H9 (cell line): Measurements from ENCODE around the gene NDUFB10. TPM values are rescaled to one million over a fixed set of nuclear protein-coding genes. Genes with fewer than 3 reads are reported as not detected.

Experiments used
- DNase-seq: peaks from one replicate; pipeline ENCODE4 v3.0.0-alpha.2; 2017
- H2AFZ ChIP-seq: one replicate; pipeline ENCODE4 v1.6.1; 2013; ENCODE audit warnings: mild to moderate bottlenecking, low read length, control low read depth, moderate library complexity
- H2AK5ac ChIP-seq: 2 replicates; pipeline ENCODE4 v1.6.1; 2013; ENCODE audit warnings: low read length, control low read depth, mixed read lengths; ENCODE audit not compliant: insufficient read length
- H2BK120ac ChIP-seq: one replicate; pipeline ENCODE4 v1.6.1; 2013; ENCODE audit warnings: low read depth, mild to moderate bottlenecking, low read length, control low read depth, inconsistent platforms; ENCODE audit not compliant: poor library complexity, severe bottlenecking
- H2BK12ac ChIP-seq: 2 replicates; pipeline ENCODE4 v1.6.1; 2013; ENCODE audit warnings: low read length, control low read depth, mixed read lengths, low read depth; ENCODE audit not compliant: insufficient read length
- H2BK15ac ChIP-seq: 2 replicates; pipeline ENCODE4 v1.6.1; 2013; ENCODE audit warnings: low read depth, low read length, control low read depth
- H2BK20ac ChIP-seq: one replicate; pipeline ENCODE4 v1.6.1; 2013; ENCODE audit warnings: low read depth, mild to moderate bottlenecking, low read length, control low read depth, inconsistent platforms; ENCODE audit not compliant: poor library complexity, severe bottlenecking
- H2BK5ac ChIP-seq: 2 replicates; pipeline ENCODE4 v1.6.1; 2013; ENCODE audit warnings: low read length, control low read depth, mixed read lengths; ENCODE audit not compliant: insufficient read length
- H3K14ac ChIP-seq: 2 replicates; pipeline ENCODE4 v1.6.1; 2013; ENCODE audit warnings: low read length, control low read depth; ENCODE audit not compliant: insufficient read depth
- H3K18ac ChIP-seq: 2 replicates; pipeline ENCODE4 v1.6.1; 2013; ENCODE audit warnings: low read depth, mild to moderate bottlenecking, mixed read lengths, low read length, control low read depth; ENCODE audit not compliant: insufficient read length
- H3K23ac ChIP-seq: 2 replicates; pipeline ENCODE4 v1.6.1; 2013; ENCODE audit warnings: low read length, control low read depth, mixed read lengths, low read depth; ENCODE audit not compliant: insufficient read length
- H3K23me2 ChIP-seq: 2 replicates; pipeline ENCODE4 v1.6.1; 2013; ENCODE audit warnings: low read depth, mild to moderate bottlenecking, mixed read lengths, low read length, control low read depth; ENCODE audit not compliant: insufficient read length, poor library complexity, severe bottlenecking
- H3K27ac ChIP-seq: 2 replicates; pipeline ENCODE4 v1.5.1; 2013; ENCODE audit warnings: low read length, control low read depth, mixed read lengths, low read depth; ENCODE audit not compliant: insufficient read length
- H3K27me3 ChIP-seq: 2 replicates; pipeline ENCODE4 v1.6.1; 2013; ENCODE audit warnings: low read length, control low read depth, inconsistent platforms; ENCODE audit not compliant: insufficient read depth
- H3K4ac ChIP-seq: 2 replicates; pipeline ENCODE4 v1.6.1; 2013; ENCODE audit warnings: low read depth, mild to moderate bottlenecking, control low read depth, inconsistent platforms, low read length, moderate library complexity
- H3K4me1 ChIP-seq: 2 replicates; pipeline ENCODE4 v1.6.1; 2013; ENCODE audit warnings: low read length, control low read depth, inconsistent platforms; ENCODE audit not compliant: insufficient read depth
- H3K4me2 ChIP-seq: 2 replicates; pipeline ENCODE4 v1.6.1; 2013; ENCODE audit warnings: low read length, control low read depth, mixed read lengths; ENCODE audit not compliant: insufficient read length, insufficient read depth
- H3K56ac ChIP-seq: 2 replicates; pipeline ENCODE4 v1.6.1; 2013; ENCODE audit warnings: low read depth, mild to moderate bottlenecking, mixed read lengths, low read length, control low read depth; ENCODE audit not compliant: insufficient read length
- H3K79me1 ChIP-seq: 2 replicates; pipeline ENCODE4 v1.6.1; 2013; ENCODE audit warnings: low read depth, mild to moderate bottlenecking, moderate library complexity, low read length, control low read depth, inconsistent platforms; ENCODE audit not compliant: insufficient read depth, poor library complexity, severe bottlenecking
- H3K79me2 ChIP-seq: 2 replicates; pipeline ENCODE4 v1.6.1; 2013; ENCODE audit warnings: low read length, control low read depth, inconsistent platforms; ENCODE audit not compliant: insufficient read depth
- H3K9ac ChIP-seq: 2 replicates; pipeline ENCODE4 v1.6.1; 2013; ENCODE audit warnings: low read length, control low read depth, mixed read lengths; ENCODE audit not compliant: insufficient read length; ENCODE audit errors: extremely low read depth
- H3K9me3 ChIP-seq: one replicate; pipeline ENCODE4 v1.6.1; 2013; ENCODE audit warnings: low read depth, low read length, inconsistent platforms; ENCODE audit not compliant: control insufficient read depth
- H3T11ph ChIP-seq: one replicate; pipeline ENCODE4 v1.6.1; 2013; ENCODE audit warnings: mild to moderate bottlenecking, low read length, control low read depth, inconsistent platforms
- H4K20me1 ChIP-seq: one replicate; pipeline ENCODE4 v1.6.1; 2013; ENCODE audit not compliant: control insufficient read depth, insufficient read length, insufficient read depth
- H4K5ac ChIP-seq: 2 replicates; pipeline ENCODE4 v1.6.1; 2013; ENCODE audit warnings: low read depth, mild to moderate bottlenecking, mixed read lengths, low read length, control low read depth; ENCODE audit not compliant: insufficient read length
- H4K8ac ChIP-seq: replicated peaks from 2 replicates; pipeline ENCODE4 v1.6.1; 2013; ENCODE audit warnings: low read length, control low read depth, mixed read lengths, low read depth; ENCODE audit not compliant: insufficient read length
- H4K91ac ChIP-seq: 2 replicates; pipeline ENCODE4 v1.6.1; 2013; ENCODE audit warnings: low read depth, mild to moderate bottlenecking, moderate library complexity, mixed read lengths, low read length, control low read depth; ENCODE audit not compliant: insufficient read length
- H3K27ac Mint-ChIP-seq, 3 experiments: 2 replicates in 2 of 3; 3 replicates in 1 of 3; pipeline ENCODE4 v1.8.0; 2020 to 2021; ENCODE audit warnings: mixed read lengths in 3 of 3, mild to moderate bottlenecking in 1 of 3, moderate library complexity in 1 of 3
- H3K27me3 Mint-ChIP-seq: 2 replicates; pipeline ENCODE4 v1.8.0; 2021; ENCODE audit warnings: low read depth, mild to moderate bottlenecking, moderate library complexity, mixed read lengths
- H3K36me3 Mint-ChIP-seq, 3 experiments: 2 replicates in 2 of 3; 3 replicates in 1 of 3; pipeline ENCODE4 v1.8.0; 2020 to 2021; ENCODE audit warnings: low read depth in 3 of 3, mixed read lengths in 3 of 3; ENCODE audit not compliant: insufficient read depth in 1 of 3
- H3K4me1 Mint-ChIP-seq, 2 experiments: 2 replicates each; pipeline ENCODE4 v1.8.0; 2020; ENCODE audit warnings: mixed read lengths in 2 of 2
- H3K4me3 Mint-ChIP-seq, 2 experiments: 2 replicates in 1 of 2; 3 replicates in 1 of 2; pipeline ENCODE4 v1.8.0; 2020 to 2021; ENCODE audit warnings: mild to moderate bottlenecking in 2 of 2, mixed read lengths in 2 of 2, moderate library complexity in 1 of 2
- H3K9me3 Mint-ChIP-seq, 2 experiments: 2 replicates in 1 of 2; 3 replicates in 1 of 2; pipeline ENCODE4 v1.8.0; 2020; ENCODE audit warnings: mild to moderate bottlenecking in 2 of 2, mixed read lengths in 2 of 2, moderate library complexity in 1 of 2
- CTCF ChIP-seq: fragments of 200-600 bp; sonication (generic); conservative IDR thresholded peaks from 3 replicates; pipeline ENCODE4 v1.8.0; 2021; ENCODE audit warnings: antibody characterized with exemption, mild to moderate bottlenecking
- WGBS: extraction: QIAGEN DNeasy Blood & Tissue Kit; methylation state at CpG from one replicate; pipeline ENCODE4 v1.1.7; 2013; ENCODE audit warnings: missing lambda C conversion rate, low lambda C conversion rate, mixed read lengths; ENCODE audit not compliant: insufficient read length; ENCODE audit errors: extremely low coverage; 5-methylcytosine and 5-hydroxymethylcytosine counted together
- long read RNA-seq: library from polyadenylated mRNA; unstranded; transcript quantifications from one replicate; pipeline ENCODE4 v2.0.0, GENCODE V29; 2020
- total RNA-seq: library from RNA; stranded (reverse); gene quantifications from 2 replicates; pipeline ENCODE4 v1.2.1, GENCODE V29; 2021

The NDUFB10 gene
- total RNA-seq, result 191 and 192 TPM in 2 replicates
- long read RNA-seq, transcript NDUFB10-201 (4 exons, 705 nt), result major isoform, 40 of 47 reads
- long read RNA-seq, partial matches to known transcripts, result 3 of 47 reads
- long read RNA-seq, other reads (novel, unspliced or antisense), result 3 of 47 reads

- Histone ChIP-seq H2BK5ac (no peak within 1 kb of the TSS), H3K4me2 (peak within 1 kb of the TSS; percentile 79), H3K4me1 (no peaks in the 10 kb centered on the region), H2BK12ac (no peak within 1 kb of the TSS), H3K9me3 (no peaks in the 10 kb centered on the region), H3K23ac (no peak within 1 kb of the TSS), H3K27me3 (no peaks in the 10 kb centered on the region), H3K79me2 (peaks cover 11% of the 10 kb centered on the region), H4K91ac (no peak within 1 kb of the TSS), H2AFZ (peak within 1 kb of the TSS; percentile 66), H4K8ac (no peak within 1 kb of the TSS), H2BK120ac (no peak within 1 kb of the TSS), H3K18ac (peak within 1 kb of the TSS; percentile 76), H3K56ac (no peak within 1 kb of the TSS), H3K23me2 (peaks cover 17% of the 10 kb centered on the region), H4K5ac (no peak within 1 kb of the TSS), H2BK20ac (no peak within 1 kb of the TSS), H3T11ph (no peak within 1 kb of the TSS), H2AK5ac (no peak within 1 kb of the TSS), H3K27ac (no peak within 1 kb of the TSS), H3K4ac (no peak within 1 kb of the TSS), H3K9ac (peak within 1 kb of the TSS; percentile 86), H3K79me1 (no peaks in the 10 kb centered on the region), H3K14ac (peak within 1 kb of the TSS; percentile 86; the same call in 1 of the 2 replicates), H4K20me1 (no peaks in the 10 kb centered on the region), H2BK15ac (no peak within 1 kb of the TSS)
- peaks cover 0 to 3% of the 10 kb centered on the region in 2 experiments; a peak in 1 of 5 replicates for H3K9me3 Mint-ChIP-seq
- H3K4me1 Mint-ChIP-seq, result peaks cover 25 to 42% of the 10 kb centered on the region in 2 experiments
- DNase-seq, result peak; percentile 88
- WGBS, result no CpG with 5 or more reads among the region's 79 CpGs
- H3K27me3 Mint-ChIP-seq, result peaks cover 25% of the 10 kb centered on the region
- peak; percentile 42; the same call in 2 of the 3 replicates for TF ChIP-seq CTCF
- H3K4me3 Mint-ChIP-seq, result peak within 1 kb of the TSS; percentile 91 to 96
- H3K36me3 Mint-ChIP-seq, result peaks cover 27 to 37% (median 33%) of the 10 kb centered on the region in 3 experiments
- H3K27ac Mint-ChIP-seq, result peak within 1 kb of the TSS; percentile 94 to 97 (median 96)
Observed at GRCh38 chr16:1959269-1960039, at the start of gene NDUFB10. TSS of gene NDUFB10 (plus strand) at chr16:1959538. CDS start at chr16:1959625, 87 bp downstream.
